GM23338 (cell line): ENCODE data around the gene USP6NL. TPM values are rescaled to one million over a fixed set of nuclear protein-coding genes. Genes with fewer than 3 reads are reported as not detected.

Experiments used
- ATAC-seq: fragments of 200-7000 bp; cut with Tn5 transposase; 3 replicates; pipeline ENCODE4 v1.9.1; 2020
- DNase-seq: peaks from one replicate; pipeline ENCODE4 v3.0.0-alpha.2; 2015; ENCODE audit warnings: low spot score
- H2AFZ ChIP-seq: fragments of 200-600 bp; sonication (generic); 2 replicates; pipeline ENCODE4 v1.8.0; 2016; ENCODE audit warnings: antibody characterized with exemption, mild to moderate bottlenecking, moderate library complexity
- H3F3A ChIP-seq: fragments of 200-600 bp; sonication (generic); replicated peaks from 2 replicates; pipeline ENCODE4 v1.8.0; 2017; ENCODE audit warnings: antibody characterized with exemption, mixed run types, low read depth
- H3K27ac ChIP-seq: fragments of 200-600 bp; sonication (generic); 2 replicates; pipeline ENCODE4 v1.6.1; 2016; ENCODE audit warnings: low read depth
- H3K27me3 ChIP-seq: fragments of 200-600 bp; sonication (generic); 2 replicates; pipeline ENCODE4 v1.8.0; 2016; ENCODE audit warnings: mild to moderate bottlenecking, mixed run types, moderate library complexity; ENCODE audit not compliant: insufficient read depth
- H3K36me3 ChIP-seq: fragments of 200-600 bp; sonication (generic); 2 replicates; pipeline ENCODE4 v1.8.0; 2016; ENCODE audit warnings: mild to moderate bottlenecking; ENCODE audit not compliant: insufficient read depth
- H3K4me1 ChIP-seq: fragments of 200-600 bp; sonication (generic); 2 replicates; pipeline ENCODE4 v1.8.0; 2016; ENCODE audit warnings: mild to moderate bottlenecking, moderate library complexity; ENCODE audit not compliant: insufficient read depth
- H3K4me2 ChIP-seq: fragments of 200-600 bp; sonication (generic); 2 replicates; pipeline ENCODE4 v1.7.1; 2017; ENCODE audit warnings: mixed run types
- H3K4me3 ChIP-seq: fragments of 200-600 bp; sonication (generic); 2 replicates; pipeline ENCODE4 v1.6.1; 2016; ENCODE audit warnings: mixed run types
- H3K79me2 ChIP-seq: fragments of 200-600 bp; sonication (generic); replicated peaks from 2 replicates; pipeline ENCODE4 v1.8.0; 2017; ENCODE audit warnings: mild to moderate bottlenecking; ENCODE audit not compliant: insufficient read depth
- H3K9me2 ChIP-seq: fragments of 200-600 bp; sonication (generic); 2 replicates; pipeline ENCODE4 v1.8.0; 2017; ENCODE audit not compliant: insufficient read depth
- H4K20me1 ChIP-seq: fragments of 200-600 bp; sonication (generic); replicated peaks from 2 replicates; pipeline ENCODE4 v1.8.0; 2017; ENCODE audit warnings: mild to moderate bottlenecking; ENCODE audit not compliant: insufficient read depth
- H3K27ac Mint-ChIP-seq: 2 replicates; pipeline ENCODE4 v1.8.0; 2020; ENCODE audit warnings: inconsistent platforms, mild to moderate bottlenecking, moderate library complexity, mixed read lengths
- H3K27me3 Mint-ChIP-seq: 3 replicates; pipeline ENCODE4 v1.8.0; 2022; ENCODE audit warnings: low read depth, mild to moderate bottlenecking, moderate library complexity, mixed read lengths, inconsistent platforms; ENCODE audit not compliant: insufficient read depth, poor library complexity
- H3K36me3 Mint-ChIP-seq: 3 replicates; pipeline ENCODE4 v1.8.0; 2021; ENCODE audit warnings: low read depth, mild to moderate bottlenecking, inconsistent platforms, moderate library complexity, mixed read lengths
- H3K4me1 Mint-ChIP-seq: 3 replicates; pipeline ENCODE4 v1.8.0; 2020; ENCODE audit warnings: mild to moderate bottlenecking, inconsistent platforms, mixed read lengths
- H3K4me3 Mint-ChIP-seq: 3 replicates; pipeline ENCODE4 v1.8.0; 2021; ENCODE audit warnings: moderate library complexity, mild to moderate bottlenecking, inconsistent platforms, mixed read lengths
- H3K9me3 Mint-ChIP-seq: 3 replicates; pipeline ENCODE4 v1.8.0; 2020; ENCODE audit warnings: moderate library complexity, mild to moderate bottlenecking, inconsistent platforms, mixed read lengths
- CREB1 ChIP-seq: fragments of 250-450 bp; sonication (Bioruptor Pico); IDR thresholded peaks from 2 replicates; pipeline ENCODE4 v1.5.0; 2020; ENCODE audit warnings: low read depth, mild to moderate bottlenecking, moderate library complexity
- EZH2 ChIP-seq: fragments of 200-600 bp; sonication (generic); IDR thresholded peaks from one replicate; pipeline ENCODE4 v1.8.0; 2017; ENCODE audit warnings: antibody characterized with exemption, mild to moderate bottlenecking, low read depth; ENCODE audit not compliant: unreplicated experiment
- EZH2phosphoT487 ChIP-seq: fragments of 200-600 bp; sonication (generic); IDR thresholded peaks from one replicate; pipeline ENCODE4 v1.8.1; 2018; ENCODE audit warnings: antibody characterized with exemption; ENCODE audit not compliant: unreplicated experiment
- JUNB ChIP-seq: IDR thresholded peaks from one replicate; pipeline ENCODE4 v1.6.1; 2016; ENCODE audit warnings: antibody characterized with exemption; ENCODE audit not compliant: unreplicated experiment
- NANOG ChIP-seq: IDR thresholded peaks from 2 replicates; pipeline ENCODE4 v1.6.1; 2016; ENCODE audit warnings: antibody characterized with exemption, borderline replicate concordance
- POLR2AphosphoS5 ChIP-seq: IDR thresholded peaks from 2 replicates; pipeline ENCODE4 v1.6.1; 2016; ENCODE audit warnings: antibody characterized with exemption, low read depth
- STAT1 ChIP-seq: IDR thresholded peaks from one replicate; pipeline ENCODE4 v1.6.1; 2016; ENCODE audit warnings: antibody characterized with exemption; ENCODE audit not compliant: unreplicated experiment
- ZNF114 ChIP-seq: fragments of 250-450 bp; sonication (Bioruptor Pico); IDR thresholded peaks from 2 replicates; pipeline ENCODE4 v1.5.0; 2020; ENCODE audit warnings: mild to moderate bottlenecking, moderate library complexity
- ZNF331 ChIP-seq: fragments of 250-450 bp; sonication (Bioruptor Pico); IDR thresholded peaks from 2 replicates; pipeline ENCODE4 v1.5.0; 2020; ENCODE audit warnings: low read depth, mild to moderate bottlenecking, moderate library complexity
- polyA plus RNA-seq: library from polyadenylated mRNA; unstranded; fragments of >200 nt; fragmentation: Nextera tagmentation; extraction: Ambion mirVana; gene quantifications from 2 replicates; pipeline ENCODE4 v1.2.1, GENCODE V29; 2016
- total RNA-seq: library from RNA; depleted of rRNA; stranded (reverse); fragments of >200 nt; shearing (Covaris generic); gene quantifications from 2 replicates; pipeline ENCODE4 v1.2.3, GENCODE V29; 2014
- TF ChIP-seq, protein P1 (sequence below), 2 experiments: fragments of 200-600 bp in 1 of 2; sonication (generic) in 1 of 2; conservative IDR thresholded peaks; 2 replicates each; pipeline versions ENCODE4 v1.5.1 to v1.6.1; 2016 to 2017; ENCODE audit warnings: antibody characterized with exemption in 2 of 2, low read depth in 2 of 2, mild to moderate bottlenecking in 2 of 2, moderate library complexity in 1 of 2
- TF ChIP-seq, protein P2 (sequence below): IDR thresholded peaks from one replicate; pipeline ENCODE4 v1.6.1; 2018; ENCODE audit warnings: antibody characterized with exemption; ENCODE audit not compliant: unreplicated experiment
- TF ChIP-seq, protein P3 (sequence below): fragments of 250-450 bp; sonication (Bioruptor Pico); IDR thresholded peaks from 2 replicates; pipeline ENCODE4 v1.5.0; 2020; ENCODE audit warnings: mild to moderate bottlenecking, moderate library complexity
- TF ChIP-seq, protein P4 (sequence below): IDR thresholded peaks from 2 replicates; pipeline ENCODE4 v1.6.1; 2016; ENCODE audit warnings: antibody characterized with exemption

USP6NL gene
- total and polyA plus RNA-seq, 2 experiments from 2014 or later, result 8.1 to 29.7 TPM

DNA sequence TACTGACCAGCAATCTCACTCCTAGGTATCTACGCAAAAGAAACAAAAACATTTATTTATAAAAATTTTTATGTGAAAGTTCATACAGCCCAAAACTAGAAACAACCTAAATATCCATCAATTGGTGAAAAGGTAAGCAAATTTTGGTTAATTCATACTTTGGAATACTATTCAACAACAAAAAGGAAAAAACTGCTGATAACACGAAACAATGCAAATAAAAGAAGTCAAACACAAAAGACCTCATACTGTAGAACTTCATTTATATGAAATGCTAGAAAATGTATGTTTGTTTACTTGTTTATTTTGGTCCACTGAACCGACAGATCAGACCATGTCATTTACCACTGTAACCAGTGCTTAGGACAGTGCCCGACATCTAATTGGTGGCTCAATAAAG lies 60.3 kb downstream of the USP6NL start:
- DNase-seq, result no peak
- no peak for ATAC-seq
- no peak overlapping the region for H2AFZ ChIP-seq
- no peaks in the 10 kb centered on the region for H3K27me3 ChIP-seq
- Mint-ChIP-seq H3K4me1 (peaks cover 36% of the 10 kb centered on the region), H3K27ac (no peak overlapping the region), H3K36me3 (peaks cover 3% of the 10 kb centered on the region; the same call in 1 of the 3 replicates), H3K9me3 (no peaks in the 10 kb centered on the region), H3K27me3 (peaks cover 4% of the 10 kb centered on the region), H3K4me3 (no peak overlapping the region)
- no peak for TF ChIP-seq CREB1
- TF ChIP-seq, protein P1, sequence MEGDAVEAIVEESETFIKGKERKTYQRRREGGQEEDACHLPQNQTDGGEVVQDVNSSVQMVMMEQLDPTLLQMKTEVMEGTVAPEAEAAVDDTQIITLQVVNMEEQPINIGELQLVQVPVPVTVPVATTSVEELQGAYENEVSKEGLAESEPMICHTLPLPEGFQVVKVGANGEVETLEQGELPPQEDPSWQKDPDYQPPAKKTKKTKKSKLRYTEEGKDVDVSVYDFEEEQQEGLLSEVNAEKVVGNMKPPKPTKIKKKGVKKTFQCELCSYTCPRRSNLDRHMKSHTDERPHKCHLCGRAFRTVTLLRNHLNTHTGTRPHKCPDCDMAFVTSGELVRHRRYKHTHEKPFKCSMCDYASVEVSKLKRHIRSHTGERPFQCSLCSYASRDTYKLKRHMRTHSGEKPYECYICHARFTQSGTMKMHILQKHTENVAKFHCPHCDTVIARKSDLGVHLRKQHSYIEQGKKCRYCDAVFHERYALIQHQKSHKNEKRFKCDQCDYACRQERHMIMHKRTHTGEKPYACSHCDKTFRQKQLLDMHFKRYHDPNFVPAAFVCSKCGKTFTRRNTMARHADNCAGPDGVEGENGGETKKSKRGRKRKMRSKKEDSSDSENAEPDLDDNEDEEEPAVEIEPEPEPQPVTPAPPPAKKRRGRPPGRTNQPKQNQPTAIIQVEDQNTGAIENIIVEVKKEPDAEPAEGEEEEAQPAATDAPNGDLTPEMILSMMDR (conservative IDR thresholded peaks at IDR 0.05; ENCODE audit: low read depth in 2 of 2), result no peak
- TF ChIP-seq, protein P2, sequence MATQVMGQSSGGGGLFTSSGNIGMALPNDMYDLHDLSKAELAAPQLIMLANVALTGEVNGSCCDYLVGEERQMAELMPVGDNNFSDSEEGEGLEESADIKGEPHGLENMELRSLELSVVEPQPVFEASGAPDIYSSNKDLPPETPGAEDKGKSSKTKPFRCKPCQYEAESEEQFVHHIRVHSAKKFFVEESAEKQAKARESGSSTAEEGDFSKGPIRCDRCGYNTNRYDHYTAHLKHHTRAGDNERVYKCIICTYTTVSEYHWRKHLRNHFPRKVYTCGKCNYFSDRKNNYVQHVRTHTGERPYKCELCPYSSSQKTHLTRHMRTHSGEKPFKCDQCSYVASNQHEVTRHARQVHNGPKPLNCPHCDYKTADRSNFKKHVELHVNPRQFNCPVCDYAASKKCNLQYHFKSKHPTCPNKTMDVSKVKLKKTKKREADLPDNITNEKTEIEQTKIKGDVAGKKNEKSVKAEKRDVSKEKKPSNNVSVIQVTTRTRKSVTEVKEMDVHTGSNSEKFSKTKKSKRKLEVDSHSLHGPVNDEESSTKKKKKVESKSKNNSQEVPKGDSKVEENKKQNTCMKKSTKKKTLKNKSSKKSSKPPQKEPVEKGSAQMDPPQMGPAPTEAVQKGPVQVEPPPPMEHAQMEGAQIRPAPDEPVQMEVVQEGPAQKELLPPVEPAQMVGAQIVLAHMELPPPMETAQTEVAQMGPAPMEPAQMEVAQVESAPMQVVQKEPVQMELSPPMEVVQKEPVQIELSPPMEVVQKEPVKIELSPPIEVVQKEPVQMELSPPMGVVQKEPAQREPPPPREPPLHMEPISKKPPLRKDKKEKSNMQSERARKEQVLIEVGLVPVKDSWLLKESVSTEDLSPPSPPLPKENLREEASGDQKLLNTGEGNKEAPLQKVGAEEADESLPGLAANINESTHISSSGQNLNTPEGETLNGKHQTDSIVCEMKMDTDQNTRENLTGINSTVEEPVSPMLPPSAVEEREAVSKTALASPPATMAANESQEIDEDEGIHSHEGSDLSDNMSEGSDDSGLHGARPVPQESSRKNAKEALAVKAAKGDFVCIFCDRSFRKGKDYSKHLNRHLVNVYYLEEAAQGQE, result no peak
- no peak for TF ChIP-seq ZNF331 (CRISPR knock-in tag)
- no peak for TF ChIP-seq EZH2phosphoT487
- no peak for TF ChIP-seq NANOG
- TF ChIP-seq STAT1, result no peak
- TF ChIP-seq POLR2AphosphoS5, result no peak
- no peak for TF ChIP-seq ZNF114 (CRISPR knock-in tag)
- TF ChIP-seq, protein P3, sequence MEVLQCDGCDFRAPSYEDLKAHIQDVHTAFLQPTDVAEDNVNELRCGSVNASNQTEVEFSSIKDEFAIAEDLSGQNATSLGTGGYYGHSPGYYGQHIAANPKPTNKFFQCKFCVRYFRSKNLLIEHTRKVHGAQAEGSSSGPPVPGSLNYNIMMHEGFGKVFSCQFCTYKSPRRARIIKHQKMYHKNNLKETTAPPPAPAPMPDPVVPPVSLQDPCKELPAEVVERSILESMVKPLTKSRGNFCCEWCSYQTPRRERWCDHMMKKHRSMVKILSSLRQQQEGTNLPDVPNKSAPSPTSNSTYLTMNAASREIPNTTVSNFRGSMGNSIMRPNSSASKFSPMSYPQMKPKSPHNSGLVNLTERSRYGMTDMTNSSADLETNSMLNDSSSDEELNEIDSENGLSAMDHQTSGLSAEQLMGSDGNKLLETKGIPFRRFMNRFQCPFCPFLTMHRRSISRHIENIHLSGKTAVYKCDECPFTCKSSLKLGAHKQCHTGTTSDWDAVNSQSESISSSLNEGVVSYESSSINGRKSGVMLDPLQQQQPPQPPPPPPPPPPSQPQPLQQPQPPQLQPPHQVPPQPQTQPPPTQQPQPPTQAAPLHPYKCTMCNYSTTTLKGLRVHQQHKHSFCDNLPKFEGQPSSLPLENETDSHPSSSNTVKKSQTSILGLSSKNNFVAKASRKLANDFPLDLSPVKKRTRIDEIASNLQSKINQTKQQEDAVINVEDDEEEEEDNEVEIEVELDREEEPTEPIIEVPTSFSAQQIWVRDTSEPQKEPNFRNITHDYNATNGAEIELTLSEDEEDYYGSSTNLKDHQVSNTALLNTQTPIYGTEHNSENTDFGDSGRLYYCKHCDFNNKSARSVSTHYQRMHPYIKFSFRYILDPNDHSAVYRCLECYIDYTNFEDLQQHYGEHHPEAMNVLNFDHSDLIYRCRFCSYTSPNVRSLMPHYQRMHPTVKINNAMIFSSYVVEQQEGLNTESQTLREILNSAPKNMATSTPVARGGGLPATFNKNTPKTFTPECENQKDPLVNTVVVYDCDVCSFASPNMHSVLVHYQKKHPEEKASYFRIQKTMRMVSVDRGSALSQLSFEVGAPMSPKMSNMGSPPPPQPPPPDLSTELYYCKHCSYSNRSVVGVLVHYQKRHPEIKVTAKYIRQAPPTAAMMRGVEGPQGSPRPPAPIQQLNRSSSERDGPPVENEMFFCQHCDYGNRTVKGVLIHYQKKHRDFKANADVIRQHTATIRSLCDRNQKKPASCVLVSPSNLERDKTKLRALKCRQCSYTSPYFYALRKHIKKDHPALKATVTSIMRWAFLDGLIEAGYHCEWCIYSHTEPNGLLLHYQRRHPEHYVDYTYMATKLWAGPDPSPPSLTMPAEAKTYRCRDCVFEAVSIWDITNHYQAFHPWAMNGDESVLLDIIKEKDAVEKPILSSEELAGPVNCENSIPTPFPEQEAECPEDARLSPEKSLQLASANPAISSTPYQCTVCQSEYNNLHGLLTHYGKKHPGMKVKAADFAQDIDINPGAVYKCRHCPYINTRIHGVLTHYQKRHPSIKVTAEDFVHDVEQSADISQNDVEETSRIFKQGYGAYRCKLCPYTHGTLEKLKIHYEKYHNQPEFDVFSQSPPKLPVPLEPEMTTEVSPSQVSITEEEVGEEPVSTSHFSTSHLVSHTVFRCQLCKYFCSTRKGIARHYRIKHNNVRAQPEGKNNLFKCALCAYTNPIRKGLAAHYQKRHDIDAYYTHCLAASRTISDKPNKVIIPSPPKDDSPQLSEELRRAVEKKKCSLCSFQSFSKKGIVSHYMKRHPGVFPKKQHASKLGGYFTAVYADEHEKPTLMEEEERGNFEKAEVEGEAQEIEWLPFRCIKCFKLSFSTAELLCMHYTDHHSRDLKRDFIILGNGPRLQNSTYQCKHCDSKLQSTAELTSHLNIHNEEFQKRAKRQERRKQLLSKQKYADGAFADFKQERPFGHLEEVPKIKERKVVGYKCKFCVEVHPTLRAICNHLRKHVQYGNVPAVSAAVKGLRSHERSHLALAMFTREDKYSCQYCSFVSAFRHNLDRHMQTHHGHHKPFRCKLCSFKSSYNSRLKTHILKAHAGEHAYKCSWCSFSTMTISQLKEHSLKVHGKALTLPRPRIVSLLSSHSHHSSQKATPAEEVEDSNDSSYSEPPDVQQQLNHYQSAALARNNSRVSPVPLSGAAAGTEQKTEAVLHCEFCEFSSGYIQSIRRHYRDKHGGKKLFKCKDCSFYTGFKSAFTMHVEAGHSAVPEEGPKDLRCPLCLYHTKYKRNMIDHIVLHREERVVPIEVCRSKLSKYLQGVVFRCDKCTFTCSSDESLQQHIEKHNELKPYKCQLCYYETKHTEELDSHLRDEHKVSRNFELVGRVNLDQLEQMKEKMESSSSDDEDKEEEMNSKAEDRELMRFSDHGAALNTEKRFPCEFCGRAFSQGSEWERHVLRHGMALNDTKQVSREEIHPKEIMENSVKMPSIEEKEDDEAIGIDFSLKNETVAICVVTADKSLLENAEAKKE (CRISPR knock-in tag), result no peak
- TF ChIP-seq JUNB, result no peak
- TF ChIP-seq, protein P4, sequence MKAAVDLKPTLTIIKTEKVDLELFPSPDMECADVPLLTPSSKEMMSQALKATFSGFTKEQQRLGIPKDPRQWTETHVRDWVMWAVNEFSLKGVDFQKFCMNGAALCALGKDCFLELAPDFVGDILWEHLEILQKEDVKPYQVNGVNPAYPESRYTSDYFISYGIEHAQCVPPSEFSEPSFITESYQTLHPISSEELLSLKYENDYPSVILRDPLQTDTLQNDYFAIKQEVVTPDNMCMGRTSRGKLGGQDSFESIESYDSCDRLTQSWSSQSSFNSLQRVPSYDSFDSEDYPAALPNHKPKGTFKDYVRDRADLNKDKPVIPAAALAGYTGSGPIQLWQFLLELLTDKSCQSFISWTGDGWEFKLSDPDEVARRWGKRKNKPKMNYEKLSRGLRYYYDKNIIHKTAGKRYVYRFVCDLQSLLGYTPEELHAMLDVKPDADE, result no peak
- no peak for TF ChIP-seq EZH2
- no peaks in the 10 kb centered on the region; the same call in none of the 2 replicates for H4K20me1 ChIP-seq
- no peaks in the 10 kb centered on the region for H3F3A ChIP-seq
- H3K4me2 ChIP-seq, result no peak overlapping the region
- peaks cover 93% of the 10 kb centered on the region for H3K79me2 ChIP-seq
- H3K4me3 ChIP-seq, result no peak overlapping the region
- no peak overlapping the region for H3K27ac ChIP-seq
- H3K36me3 ChIP-seq, result no peaks in the 10 kb centered on the region
- H3K9me2 ChIP-seq, result no peaks in the 10 kb centered on the region
- peaks cover 13% of the 10 kb centered on the region for H3K4me1 ChIP-seq
